Liver (tissue), 9 donors: ENCODE data around the gene CPLX4. TPM values are rescaled to one million over a fixed set of nuclear protein-coding genes. Genes with fewer than 3 reads are reported as not detected.

Experiments
- DNase-seq: peaks from one replicate; pipeline ENCODE4 v3.0.0-alpha.2; 2017; ENCODE audit warnings: low spot score
- H3K27ac ChIP-seq, 2 donors: one replicate each; pipeline ENCODE4 v1.7.0; 2013; ENCODE audit warnings: inconsistent platforms in 2 of 2, low read length in 2 of 2, control low read depth in 1 of 2, low read depth in 1 of 2, mild to moderate bottlenecking in 1 of 2
- H3K27me3 ChIP-seq, 4 donors: one replicate each; pipeline versions ENCODE4 v1.6.1 to v1.7.0; 2013; ENCODE audit warnings: low read length in 3 of 4, inconsistent platforms in 1 of 4, mild to moderate bottlenecking in 1 of 4, moderate library complexity in 1 of 4; ENCODE audit not compliant: control insufficient read depth in 4 of 4, insufficient read depth in 4 of 4
- H3K36me3 ChIP-seq, 4 donors: one replicate each; pipeline versions ENCODE4 v1.6.1 to v1.7.0; 2013; ENCODE audit warnings: low read length in 3 of 4, mild to moderate bottlenecking in 3 of 4, low read depth in 1 of 4, moderate library complexity in 1 of 4; ENCODE audit not compliant: control insufficient read depth in 4 of 4, insufficient read depth in 3 of 4
- H3K4me1 ChIP-seq, 4 donors: one replicate each; pipeline versions ENCODE4 v1.6.1 to v1.7.0; 2013; ENCODE audit warnings: low read length in 3 of 4, mild to moderate bottlenecking in 3 of 4, moderate library complexity in 1 of 4; ENCODE audit not compliant: control insufficient read depth in 4 of 4, insufficient read depth in 4 of 4
- H3K4me3 ChIP-seq, 3 donors: one replicate each; pipeline versions ENCODE4 v1.6.1 to v1.7.0; 2013; ENCODE audit warnings: low read length in 3 of 3, control low read depth in 1 of 3, low read depth in 1 of 3, mild to moderate bottlenecking in 1 of 3
- H3K9ac ChIP-seq, 2 donors: one replicate each; pipeline ENCODE4 v1.7.0; 2013; ENCODE audit warnings: low read length in 2 of 2, mild to moderate bottlenecking in 2 of 2, moderate library complexity in 2 of 2, control low read depth in 1 of 2, low read depth in 1 of 2
- H3K9me3 ChIP-seq, 4 donors: one replicate each; pipeline versions ENCODE4 v1.6.1 to v1.7.0; 2013; ENCODE audit warnings: low read length in 3 of 4; ENCODE audit not compliant: control insufficient read depth in 4 of 4
- ATF3 ChIP-seq: IDR thresholded peaks from 2 replicates; pipeline ENCODE4 v1.6.1; 2016; ENCODE audit warnings: antibody characterized with exemption
- FOXA1 ChIP-seq: IDR thresholded peaks from 2 replicates; pipeline ENCODE4 v1.6.1; 2016; ENCODE audit warnings: antibody characterized with exemption
- GABPA ChIP-seq, 2 donors: IDR thresholded peaks in 1 of 2; conservative IDR thresholded peaks in 1 of 2; 2 replicates each; pipeline ENCODE4 v1.6.1; 2016; ENCODE audit warnings: antibody characterized with exemption in 2 of 2, mild to moderate bottlenecking in 1 of 2, moderate library complexity in 1 of 2
- HNF4A ChIP-seq, 2 donors: conservative IDR thresholded peaks; 2 replicates each; pipeline ENCODE4 v1.6.1; 2016; ENCODE audit warnings: antibody characterized with exemption in 2 of 2, mild to moderate bottlenecking in 2 of 2
- HNF4G ChIP-seq: IDR thresholded peaks from 2 replicates; pipeline ENCODE4 v1.6.1; 2016; ENCODE audit warnings: antibody characterized with exemption
- MAX ChIP-seq: IDR thresholded peaks from 2 replicates; pipeline ENCODE4 v1.6.1; 2016; ENCODE audit warnings: antibody characterized with exemption
- NR2F2 ChIP-seq: IDR thresholded peaks from 2 replicates; pipeline ENCODE4 v1.6.1; 2016; ENCODE audit warnings: antibody characterized with exemption
- RAD21 ChIP-seq, 2 donors: IDR thresholded peaks; 2 replicates each; pipeline ENCODE4 v1.6.1; 2016; ENCODE audit warnings: antibody characterized with exemption in 2 of 2, mild to moderate bottlenecking in 2 of 2
- REST ChIP-seq: IDR thresholded peaks from 2 replicates; pipeline ENCODE4 v1.6.1; 2016; ENCODE audit warnings: antibody characterized with exemption, mild to moderate bottlenecking
- RXRA ChIP-seq, 2 donors: IDR thresholded peaks; 2 replicates each; pipeline ENCODE4 v1.6.1; 2017 to 2018; ENCODE audit warnings: antibody characterized with exemption in 2 of 2, mild to moderate bottlenecking in 1 of 2
- TAF1 ChIP-seq: conservative IDR thresholded peaks from 2 replicates; pipeline ENCODE4 v1.6.1; 2016; ENCODE audit warnings: antibody characterized with exemption, mild to moderate bottlenecking
- YY1 ChIP-seq: IDR thresholded peaks from 2 replicates; pipeline ENCODE4 v1.6.1; 2016; ENCODE audit warnings: antibody characterized with exemption, mild to moderate bottlenecking
- ZBTB33 ChIP-seq: IDR thresholded peaks from 2 replicates; pipeline ENCODE4 v1.6.1; 2016; ENCODE audit warnings: antibody characterized with exemption
- WGBS: extraction: QIAGEN DNeasy Blood & Tissue Kit; methylation state at CpG from one replicate; pipeline ENCODE4 v1.1.7; 2013; 5-methylcytosine and 5-hydroxymethylcytosine counted together
- polyA plus RNA-seq, 2 donors: library from polyadenylated mRNA; stranded (reverse) in 1 of 2; unstranded in 1 of 2; fragments of 200-250 nt in 1 of 2; fragments of >200 nt in 1 of 2; fragmentation: Nextera tagmentation in 1 of 2; extraction: Ambion mirVana in 1 of 2; gene quantifications; one replicate each; pipeline versions ENCODE4 v1.2.1 to v1.2.3, GENCODE V29; 2013 to 2015
- total RNA-seq, 2 donors: library from RNA; depleted of rRNA; stranded (reverse); fragments of >200 nt; gene quantifications; one replicate each; pipeline ENCODE4 v1.2.3, GENCODE V29; 2014
- TF ChIP-seq, protein P1 (sequence below): fragments of 150-350 bp; IDR thresholded peaks from 2 replicates; pipeline ENCODE4 v1.5.1; 2017; ENCODE audit warnings: improper control_type of control experiment, low read depth, low read length; ENCODE audit not compliant: missing input control
- donor health status: healthy.
- donor health status: healthy.
- donor health status: healthy.
- donor health status: healthy.
- donor health status: healthy.

CPLX4 gene
- total and polyA plus RNA-seq, 4 donors: not detected

DNA sequence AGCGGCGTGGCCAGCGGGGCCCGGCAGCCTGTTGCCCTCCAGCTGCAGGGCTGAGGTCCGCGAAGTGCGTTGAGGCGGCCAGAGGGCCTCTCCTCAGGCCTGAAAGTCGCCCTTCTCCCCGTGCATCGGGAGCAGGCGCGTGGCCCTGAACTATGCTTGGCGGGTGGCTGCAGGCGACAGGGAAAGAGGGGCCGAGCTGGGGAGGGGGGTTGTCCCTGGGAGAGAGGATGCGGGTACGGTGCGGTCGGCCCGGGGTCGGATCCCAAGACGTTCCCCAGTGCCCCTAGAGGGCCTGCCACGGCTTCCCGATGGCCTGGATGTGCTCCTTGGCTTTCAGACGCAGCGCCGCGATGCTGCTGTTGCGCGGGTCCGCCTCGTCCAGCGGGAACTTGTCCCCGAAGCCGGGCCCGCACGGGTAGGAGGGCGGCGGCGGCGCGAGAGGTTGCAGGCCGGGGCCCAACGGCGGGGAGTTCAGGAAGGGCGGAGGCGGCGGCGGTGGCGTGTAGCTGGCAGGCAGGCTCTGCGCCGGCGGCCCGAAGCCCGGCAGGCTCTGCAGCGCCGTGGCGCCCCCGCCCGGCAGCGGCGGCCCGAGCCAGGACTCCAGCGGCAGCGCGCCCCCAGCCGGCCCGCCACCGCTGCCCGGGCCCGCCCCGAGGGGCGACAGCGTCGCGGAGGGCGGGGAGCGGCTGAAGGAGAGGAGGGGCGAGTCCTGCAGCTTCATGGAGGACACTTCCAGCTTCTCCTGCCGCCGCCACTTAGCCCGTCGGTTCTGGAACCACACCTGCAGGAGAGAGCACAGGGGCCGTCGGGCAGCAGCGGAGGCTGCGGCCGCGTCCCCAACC, 49.5 kb downstream of the CPLX4 start:
- no peak overlapping the region for H3K27ac ChIP-seq
- no peak for DNase-seq
- H3K9ac ChIP-seq: no peak overlapping the region
- H3K36me3 ChIP-seq: no peaks in the 10 kb centered on the region
- WGBS: 3% methylated on average over 90 of the region's 90 CpGs
- H3K9me3 ChIP-seq: no peaks in the 10 kb centered on the region
- peak overlapping the region in 1 of 3 donors; percentile 24 for H3K4me3 ChIP-seq
- peaks cover 5 to 25% (median 18%) of the 10 kb centered on the region in 4 donors for H3K27me3 ChIP-seq
- H3K4me1 ChIP-seq: peaks cover 8 to 38% (median 16%) of the 10 kb centered on the region in 4 donors
- TF ChIP-seq ATF3 (no peak), YY1 (no peak), TAF1 (no peak), HNF4G (no peak), GABPA (IDR thresholded peaks at IDR 0.05 in 1 of 2, conservative IDR thresholded peaks at IDR 0.05 in 1 of 2) (no peak), NR2F2 (no peak), ZBTB33 (no peak), HNF4A (conservative IDR thresholded peaks at IDR 0.05) (no peak), REST (no peak), RXRA (IDR thresholded peaks at IDR 0.05) (no peak), MAX (no peak)
- TF ChIP-seq, protein P1, sequence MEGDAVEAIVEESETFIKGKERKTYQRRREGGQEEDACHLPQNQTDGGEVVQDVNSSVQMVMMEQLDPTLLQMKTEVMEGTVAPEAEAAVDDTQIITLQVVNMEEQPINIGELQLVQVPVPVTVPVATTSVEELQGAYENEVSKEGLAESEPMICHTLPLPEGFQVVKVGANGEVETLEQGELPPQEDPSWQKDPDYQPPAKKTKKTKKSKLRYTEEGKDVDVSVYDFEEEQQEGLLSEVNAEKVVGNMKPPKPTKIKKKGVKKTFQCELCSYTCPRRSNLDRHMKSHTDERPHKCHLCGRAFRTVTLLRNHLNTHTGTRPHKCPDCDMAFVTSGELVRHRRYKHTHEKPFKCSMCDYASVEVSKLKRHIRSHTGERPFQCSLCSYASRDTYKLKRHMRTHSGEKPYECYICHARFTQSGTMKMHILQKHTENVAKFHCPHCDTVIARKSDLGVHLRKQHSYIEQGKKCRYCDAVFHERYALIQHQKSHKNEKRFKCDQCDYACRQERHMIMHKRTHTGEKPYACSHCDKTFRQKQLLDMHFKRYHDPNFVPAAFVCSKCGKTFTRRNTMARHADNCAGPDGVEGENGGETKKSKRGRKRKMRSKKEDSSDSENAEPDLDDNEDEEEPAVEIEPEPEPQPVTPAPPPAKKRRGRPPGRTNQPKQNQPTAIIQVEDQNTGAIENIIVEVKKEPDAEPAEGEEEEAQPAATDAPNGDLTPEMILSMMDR: no peak

GRCh38 chr18:59268127-59268720, 50.2 kb downstream of the CPLX4 start:
- no peak for DNase-seq
- H3K4me3 ChIP-seq: no peak overlapping the region
- H3K36me3 ChIP-seq: no peaks in the 10 kb centered on the region
- H3K27ac ChIP-seq: no peak overlapping the region
- H3K9ac ChIP-seq: no peak overlapping the region
- H3K27me3 ChIP-seq: peaks cover 5 to 25% (median 17%) of the 10 kb centered on the region in 4 donors
- TF ChIP-seq, protein P1: no peak
- TF ChIP-seq HNF4G: no peak
- TF ChIP-seq GABPA (IDR thresholded peaks at IDR 0.05 in 1 of 2, conservative IDR thresholded peaks at IDR 0.05 in 1 of 2): no peak
- no peak for TF ChIP-seq MAX
- TF ChIP-seq RAD21 (IDR thresholded peaks at IDR 0.05): no peak
- no peak for TF ChIP-seq NR2F2
- no peak for TF ChIP-seq FOXA1
- no peak for TF ChIP-seq ATF3
- no peaks in the 10 kb centered on the region for H3K9me3 ChIP-seq
- peaks cover 7 to 31% (median 12%) of the 10 kb centered on the region in 4 donors for H3K4me1 ChIP-seq
- WGBS: 10% methylated on average over 28 of the region's 28 CpGs
